ENCODE data around the gene SHC1. TPM values are rescaled to one million over a fixed set of nuclear protein-coding genes. Genes with fewer than 3 reads are reported as not detected.

SHC1 gene
- total RNA-seq, 1 donor from 2014 or later: 69.0 TPM

GRCh38 chr1:154945160-154945961 lies 25.2 kb downstream of the SHC1 start:
- peaks cover 3% of the 10 kb centered on the region for H3K36me3 Mint-ChIP-seq
- peaks cover 19% of the 10 kb centered on the region for H3F3A ChIP-seq (ENCODE audit: low read depth)
- no peaks in the 10 kb centered on the region for H3K9me3 Mint-ChIP-seq
- no peak overlapping the region for H3K4me3 Mint-ChIP-seq
- peaks cover 14% of the 10 kb centered on the region for H4K20me1 ChIP-seq (ENCODE audit: low read depth)
- H3K27me3 ChIP-seq: no peaks in the 10 kb centered on the region
- no peaks in the 10 kb centered on the region for H3K79me2 ChIP-seq (ENCODE audit: low read depth)
- H3K27ac Mint-ChIP-seq: no peak overlapping the region
- no peak overlapping the region for H3K27ac ChIP-seq
- H3K4me2 ChIP-seq: no peak overlapping the region
- TF ChIP-seq, protein P1, sequence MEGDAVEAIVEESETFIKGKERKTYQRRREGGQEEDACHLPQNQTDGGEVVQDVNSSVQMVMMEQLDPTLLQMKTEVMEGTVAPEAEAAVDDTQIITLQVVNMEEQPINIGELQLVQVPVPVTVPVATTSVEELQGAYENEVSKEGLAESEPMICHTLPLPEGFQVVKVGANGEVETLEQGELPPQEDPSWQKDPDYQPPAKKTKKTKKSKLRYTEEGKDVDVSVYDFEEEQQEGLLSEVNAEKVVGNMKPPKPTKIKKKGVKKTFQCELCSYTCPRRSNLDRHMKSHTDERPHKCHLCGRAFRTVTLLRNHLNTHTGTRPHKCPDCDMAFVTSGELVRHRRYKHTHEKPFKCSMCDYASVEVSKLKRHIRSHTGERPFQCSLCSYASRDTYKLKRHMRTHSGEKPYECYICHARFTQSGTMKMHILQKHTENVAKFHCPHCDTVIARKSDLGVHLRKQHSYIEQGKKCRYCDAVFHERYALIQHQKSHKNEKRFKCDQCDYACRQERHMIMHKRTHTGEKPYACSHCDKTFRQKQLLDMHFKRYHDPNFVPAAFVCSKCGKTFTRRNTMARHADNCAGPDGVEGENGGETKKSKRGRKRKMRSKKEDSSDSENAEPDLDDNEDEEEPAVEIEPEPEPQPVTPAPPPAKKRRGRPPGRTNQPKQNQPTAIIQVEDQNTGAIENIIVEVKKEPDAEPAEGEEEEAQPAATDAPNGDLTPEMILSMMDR (IDR thresholded peaks at IDR 0.05): no peak
- TF ChIP-seq EZH2 (IDR thresholded peaks at IDR 0.05): no peak
- no peak for TF ChIP-seq EZH2phosphoT487 (IDR thresholded peaks at IDR 0.05)
- H3K27me3 Mint-ChIP-seq (ENCODE audit: insufficient read depth, low read depth): peaks cover 2% of the 10 kb centered on the region
- no peak for DNase-seq (ENCODE audit: low spot score)
- H3K4me1 ChIP-seq: peaks cover 13% of the 10 kb centered on the region
- H3K36me3 ChIP-seq: no peaks in the 10 kb centered on the region
- peaks cover 27% of the 10 kb centered on the region for H3K4me1 Mint-ChIP-seq
- no peak overlapping the region for H3K9ac ChIP-seq
- H2AFZ ChIP-seq (replicated peaks): no peak overlapping the region
- H3K9me3 ChIP-seq (ENCODE audit: low read depth): no peaks in the 10 kb centered on the region
- no peak overlapping the region for H3K4me3 ChIP-seq

GRCh38 chr1:154944401-154945159 lies 26.0 kb downstream of the SHC1 start:
- H3K27ac Mint-ChIP-seq: no peak overlapping the region
- H2AFZ ChIP-seq (replicated peaks): no peak overlapping the region
- H3K4me2 ChIP-seq: no peak overlapping the region
- H3K9ac ChIP-seq: no peak overlapping the region
- no peaks in the 10 kb centered on the region for H3K79me2 ChIP-seq (ENCODE audit: low read depth)
- no peaks in the 10 kb centered on the region for H3K9me3 Mint-ChIP-seq
- no peak for TF ChIP-seq EZH2phosphoT487 (IDR thresholded peaks at IDR 0.05)
- TF ChIP-seq, protein P1 (IDR thresholded peaks at IDR 0.05): no peak
- TF ChIP-seq EZH2 (IDR thresholded peaks at IDR 0.05): no peak
- H4K20me1 ChIP-seq (ENCODE audit: low read depth): peaks cover 8% of the 10 kb centered on the region
- no peaks in the 10 kb centered on the region for H3K9me3 ChIP-seq (ENCODE audit: low read depth)
- no peak overlapping the region for H3K4me3 Mint-ChIP-seq
- H3K27me3 ChIP-seq: no peaks in the 10 kb centered on the region
- peaks cover 3% of the 10 kb centered on the region for H3K27me3 Mint-ChIP-seq (ENCODE audit: insufficient read depth, low read depth)
- peaks cover 19% of the 10 kb centered on the region for H3F3A ChIP-seq (ENCODE audit: low read depth)
- H3K36me3 Mint-ChIP-seq: peaks cover 3% of the 10 kb centered on the region
- peak overlapping the region; percentile 26 for H3K27ac ChIP-seq
- H3K4me1 ChIP-seq: peaks cover 20% of the 10 kb centered on the region
- H3K4me1 Mint-ChIP-seq: peaks cover 32% of the 10 kb centered on the region
- H3K36me3 ChIP-seq: no peaks in the 10 kb centered on the region
- DNase-seq (ENCODE audit: low spot score): no peak
- H3K4me3 ChIP-seq: no peak overlapping the region

DNA sequence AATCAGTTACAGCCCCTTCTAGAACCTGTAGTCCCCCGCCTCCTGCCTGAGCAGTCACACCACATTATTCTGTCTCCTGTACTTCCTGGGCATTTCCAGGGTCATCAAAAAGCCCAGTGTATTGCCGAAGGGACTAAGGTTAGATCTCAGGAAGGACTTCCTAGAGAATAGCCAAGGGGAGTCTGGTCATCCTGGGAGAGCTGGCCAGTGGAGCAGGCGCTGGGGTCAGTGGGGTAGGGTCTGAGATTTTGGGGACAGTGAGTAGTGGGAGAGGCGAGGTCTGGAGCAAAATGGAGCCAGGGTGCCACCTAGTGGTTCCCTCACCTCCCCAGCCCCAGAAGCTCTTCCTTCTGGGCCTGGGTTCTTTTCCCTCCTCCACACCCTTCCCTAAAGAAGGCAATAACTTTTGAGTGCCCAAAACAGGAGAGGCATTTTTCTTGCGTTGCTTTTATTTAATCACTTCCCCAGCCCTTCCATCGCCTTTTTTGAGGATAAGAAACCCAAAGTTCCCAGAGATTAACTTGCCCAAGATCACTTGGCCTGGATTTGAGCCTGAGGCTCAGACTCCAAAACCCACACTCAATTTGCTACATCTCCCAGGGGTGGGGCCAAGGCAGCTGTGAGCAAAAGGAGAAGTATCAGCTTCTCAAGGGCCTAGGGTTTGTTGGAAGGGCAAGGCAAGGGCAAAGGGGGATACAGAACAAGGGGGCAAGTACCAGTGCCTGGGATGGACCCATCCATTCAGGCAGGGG lies 26.7 kb downstream of the SHC1 start:
- Histone ChIP-seq H3K27me3 (no peaks in the 10 kb centered on the region), H3F3A (ENCODE audit: low read depth) (peaks cover 19% of the 10 kb centered on the region), H3K4me2 (no peak overlapping the region), H3K4me3 (no peak overlapping the region), H3K4me1 (peaks cover 20% of the 10 kb centered on the region), H2AFZ (replicated peaks) (no peak overlapping the region), H3K9ac (no peak overlapping the region), H3K79me2 (ENCODE audit: low read depth) (no peaks in the 10 kb centered on the region), H3K27ac (peak overlapping the region; percentile 26), H3K36me3 (no peaks in the 10 kb centered on the region), H3K9me3 (ENCODE audit: low read depth) (no peaks in the 10 kb centered on the region), H4K20me1 (ENCODE audit: low read depth) (peaks cover 8% of the 10 kb centered on the region)
- H3K27ac Mint-ChIP-seq: peak overlapping the region; percentile 55
- no peak for TF ChIP-seq EZH2phosphoT487 (IDR thresholded peaks at IDR 0.05)
- no peak for TF ChIP-seq EZH2 (IDR thresholded peaks at IDR 0.05)
- TF ChIP-seq, protein P1 (IDR thresholded peaks at IDR 0.05): peak; percentile 78
- H3K27me3 Mint-ChIP-seq (ENCODE audit: insufficient read depth, low read depth): peaks cover 6% of the 10 kb centered on the region
- H3K4me1 Mint-ChIP-seq: peaks cover 37% of the 10 kb centered on the region
- no peak overlapping the region for H3K4me3 Mint-ChIP-seq
- DNase-seq (ENCODE audit: low spot score): peak; percentile 70
- peaks cover 2% of the 10 kb centered on the region for H3K36me3 Mint-ChIP-seq
- no peaks in the 10 kb centered on the region for H3K9me3 Mint-ChIP-seq

All from neural progenitor cell (in vitro differentiated cells).